ENCODE measurements around the gene AEBP1. TPM values are rescaled to one million over a fixed set of nuclear protein-coding genes. Genes with fewer than 3 reads are reported as not detected.

Gene AEBP1
- total RNA-seq, 1 experiment from 2014 or later = 30.1 TPM

- Histone ChIP-seq H3K9me3 (ENCODE audit: low read depth, low read length, poor library complexity, severe bottlenecking) (no peaks in the 10 kb centered on the region), H3K4me1 (ENCODE audit: insufficient read depth, low read length, poor library complexity, severe bottlenecking) (peaks cover 13% of the 10 kb centered on the region), H3K4me3 (ENCODE audit: low read depth, low read length, poor library complexity, severe bottlenecking) (peak overlapping the region; percentile 62), H3K27me3 (replicated peaks; ENCODE audit: insufficient read depth, low read depth, low read length, poor library complexity) (no peaks in the 10 kb centered on the region), H3K27ac (ENCODE audit: low read depth, low read length, poor library complexity, severe bottlenecking) (peak overlapping the region; percentile 83), H3K36me3 (ENCODE audit: insufficient read depth, low read length, poor library complexity, severe bottlenecking) (peaks cover 45% of the 10 kb centered on the region)
- no TSS peak for BruUV-seq (replicated peaks)
- ChIA-PET POLR2A (ENCODE audit: low non-redundant PET) (interaction anchor here (0.6 kb wide), 1 partner anchor 13 kb away, joined by 4 read pairs; no protein-coding TSS in a partner anchor), CTCF (no interaction called here)
- intact Hi-C loops (cut with micrococcal nuclease; ENCODE audit: unreplicated experiment) = loop anchor here (5.0 kb wide), 1 partner anchor 80 kb away; the partner anchor contains the start of gene YKT6
- no peak for DNase-seq (ENCODE audit: low spot score)
- no peak for TF ChIP-seq CTCF (conservative IDR thresholded peaks at IDR 0.05; ENCODE audit: low read depth, low read length)
- no peak for TF ChIP-seq EZH2 (IDR thresholded peaks at IDR 0.05; ENCODE audit: borderline replicate concordance, low read depth, low read length, poor library complexity, severe bottlenecking)
Measured at GRCh38 chr7:44121761-44122420, 17.7 kb downstream of the AEBP1 start.

GRCh38 chr7:44122529-44122928 lies 18.4 kb downstream of the AEBP1 start:
- Histone ChIP-seq H3K36me3 (ENCODE audit: insufficient read depth, low read length, poor library complexity, severe bottlenecking) (peaks cover 39% of the 10 kb centered on the region), H3K4me3 (ENCODE audit: low read depth, low read length, poor library complexity, severe bottlenecking) (peak overlapping the region; percentile 62), H3K4me1 (ENCODE audit: insufficient read depth, low read length, poor library complexity, severe bottlenecking) (peaks cover 13% of the 10 kb centered on the region), H3K9me3 (ENCODE audit: low read depth, low read length, poor library complexity, severe bottlenecking) (no peaks in the 10 kb centered on the region), H3K27me3 (replicated peaks; ENCODE audit: insufficient read depth, low read depth, low read length, poor library complexity) (no peaks in the 10 kb centered on the region), H3K27ac (ENCODE audit: low read depth, low read length, poor library complexity, severe bottlenecking) (peak overlapping the region; percentile 83)
- intact Hi-C loops (cut with micrococcal nuclease; ENCODE audit: unreplicated experiment) = loop anchor here (5.0 kb wide), 1 partner anchor 80 kb away; the partner anchor contains the start of gene YKT6
- POLR2A ChIA-PET (ENCODE audit: low non-redundant PET) = interaction anchor here (0.6 kb wide), 2 partner anchors 13 to 90 kb away, joined by 3 to 4 read pairs; no protein-coding TSS in a partner anchor
- no peak for DNase-seq (ENCODE audit: low spot score)
- CTCF ChIA-PET = no interaction called here
- TF ChIP-seq EZH2 (IDR thresholded peaks at IDR 0.05; ENCODE audit: borderline replicate concordance, low read depth, low read length, poor library complexity, severe bottlenecking) (no peak), CTCF (conservative IDR thresholded peaks at IDR 0.05; ENCODE audit: low read depth, low read length) (no peak)
- BruUV-seq (replicated peaks) = no TSS peak

- TF ChIP-seq EZH2 (IDR thresholded peaks at IDR 0.05; ENCODE audit: borderline replicate concordance, low read depth, low read length, poor library complexity, severe bottlenecking) = no peak
- TF ChIP-seq CTCF (conservative IDR thresholded peaks at IDR 0.05; ENCODE audit: low read depth, low read length) = no peak
- Histone ChIP-seq H3K27me3 (replicated peaks; ENCODE audit: insufficient read depth, low read depth, low read length, poor library complexity) (no peaks in the 10 kb centered on the region), H3K4me3 (ENCODE audit: low read depth, low read length, poor library complexity, severe bottlenecking) (peak within 1 kb of the TSS; percentile 62), H3K4me1 (ENCODE audit: insufficient read depth, low read length, poor library complexity, severe bottlenecking) (peaks cover 13% of the 10 kb centered on the region), H3K9me3 (ENCODE audit: low read depth, low read length, poor library complexity, severe bottlenecking) (no peaks in the 10 kb centered on the region), H3K27ac (ENCODE audit: low read depth, low read length, poor library complexity, severe bottlenecking) (peak within 1 kb of the TSS; percentile 83), H3K36me3 (ENCODE audit: insufficient read depth, low read length, poor library complexity, severe bottlenecking) (peaks cover 32% of the 10 kb centered on the region)
- ChIA-PET CTCF (interaction anchor here (0.6 kb wide), 1 partner anchor 104 kb away, joined by 3 read pairs; no protein-coding TSS in a partner anchor), POLR2A (ENCODE audit: low non-redundant PET) (interaction anchor here (0.6 kb wide), 1 partner anchor 90 kb away, joined by 3 read pairs; no protein-coding TSS in a partner anchor)
- DNase-seq (ENCODE audit: low spot score) = peak; percentile 99
- no TSS peak for BruUV-seq (replicated peaks)
- intact Hi-C loops (cut with micrococcal nuclease; ENCODE audit: unreplicated experiment) = loop anchor here (5.0 kb wide), 1 partner anchor 79 kb away; the partner anchor contains the start of gene YKT6
Measured at GRCh38 chr7:44123190-44124003, 19.3 kb downstream of the AEBP1 start, which contains the start of gene POLD2. Gene POLD2 (minus strand): TSS chr7:44123548. CDS start chr7:44122053, 1,495 bp downstream.

Data from A673 (cell line).